Uterus (tissue), 2 donors: ENCODE measurements around the gene LUM.

Experiments used
- CTCF ChIP-seq, 4 experiments: fragments of 200-600 bp in 2 of 4; fragments of 450-650 bp in 2 of 4; sonication (generic) in 2 of 4; IDR thresholded peaks; one replicate each; pipeline ENCODE4 v1.5.1; 2016 to 2019; ENCODE audit warnings: antibody characterized with exemption in 4 of 4, mild to moderate bottlenecking in 2 of 4, moderate library complexity in 1 of 4
- POLR2A ChIP-seq, 2 donors: fragments of 450-650 bp; IDR thresholded peaks; one replicate each; pipeline ENCODE4 v1.6.1; 2016; ENCODE audit warnings: antibody characterized with exemption in 2 of 2, mild to moderate bottlenecking in 1 of 2, moderate library complexity in 1 of 2

- TF ChIP-seq CTCF (IDR thresholded peaks at IDR 0.05) (no peak), POLR2A (IDR thresholded peaks at IDR 0.05) (no peak)
Measured at GRCh38 chr12:91077228-91077954, 33.9 kb downstream of the LUM start.
